Muscle of leg (tissue), 11 donors: ENCODE data around the gene TRAF1. TPM values are rescaled to one million over a fixed set of nuclear protein-coding genes. Genes with fewer than 3 reads are reported as not detected.

Experiments used
- DNase-seq: peaks from one replicate; pipeline ENCODE4 v3.0.0; 2013
- H3K27ac ChIP-seq: one replicate; pipeline ENCODE4 v1.5.1; 2013; ENCODE audit warnings: mild to moderate bottlenecking, low read length, control low read depth
- H3K27me3 ChIP-seq: one replicate; pipeline ENCODE4 v1.6.1; 2013; ENCODE audit warnings: low read length; ENCODE audit not compliant: control insufficient read depth, insufficient read depth
- H3K36me3 ChIP-seq: one replicate; pipeline ENCODE4 v1.6.1; 2013; ENCODE audit warnings: low read length; ENCODE audit not compliant: control insufficient read depth, insufficient read depth
- H3K4me1 ChIP-seq: one replicate; pipeline ENCODE4 v1.6.1; 2013; ENCODE audit warnings: low read length; ENCODE audit not compliant: control insufficient read depth, insufficient read depth
- H3K4me3 ChIP-seq: one replicate; pipeline ENCODE4 v1.5.1; 2013; ENCODE audit warnings: low read length, control low read depth
- H3K9me3 ChIP-seq: replicated peaks from 2 replicates; pipeline ENCODE4 v1.6.1; 2013; ENCODE audit warnings: low read depth, low read length; ENCODE audit not compliant: control insufficient read depth
- WGBS: methylation state at CpG from one replicate; pipeline ENCODE4 v1.1.5; 2013; ENCODE audit warnings: missing lambda C conversion rate; ENCODE audit not compliant: insufficient coverage; 5-methylcytosine and 5-hydroxymethylcytosine counted together
- polyA plus RNA-seq, 8 donors: library from polyadenylated mRNA; unstranded; fragments of 120-200 nt; gene quantifications; one replicate each; pipeline versions ENCODE4 v1.2.1 to v1.2.3, GENCODE V29; 2013; ENCODE audit warnings: inconsistent platforms in 1 of 8, low replicate concordance in 1 of 8; ENCODE audit not compliant: insufficient read length in 8 of 8, insufficient read depth in 1 of 8
- total RNA-seq: library from RNA; stranded (reverse); fragments of 120-200 nt; gene quantifications from one replicate; pipeline ENCODE4 v1.2.4, GENCODE V29; 2013

TRAF1 gene
- total and polyA plus RNA-seq, 9 donors: 3.1 to 5.2 (median 3.5) TPM

DNA sequence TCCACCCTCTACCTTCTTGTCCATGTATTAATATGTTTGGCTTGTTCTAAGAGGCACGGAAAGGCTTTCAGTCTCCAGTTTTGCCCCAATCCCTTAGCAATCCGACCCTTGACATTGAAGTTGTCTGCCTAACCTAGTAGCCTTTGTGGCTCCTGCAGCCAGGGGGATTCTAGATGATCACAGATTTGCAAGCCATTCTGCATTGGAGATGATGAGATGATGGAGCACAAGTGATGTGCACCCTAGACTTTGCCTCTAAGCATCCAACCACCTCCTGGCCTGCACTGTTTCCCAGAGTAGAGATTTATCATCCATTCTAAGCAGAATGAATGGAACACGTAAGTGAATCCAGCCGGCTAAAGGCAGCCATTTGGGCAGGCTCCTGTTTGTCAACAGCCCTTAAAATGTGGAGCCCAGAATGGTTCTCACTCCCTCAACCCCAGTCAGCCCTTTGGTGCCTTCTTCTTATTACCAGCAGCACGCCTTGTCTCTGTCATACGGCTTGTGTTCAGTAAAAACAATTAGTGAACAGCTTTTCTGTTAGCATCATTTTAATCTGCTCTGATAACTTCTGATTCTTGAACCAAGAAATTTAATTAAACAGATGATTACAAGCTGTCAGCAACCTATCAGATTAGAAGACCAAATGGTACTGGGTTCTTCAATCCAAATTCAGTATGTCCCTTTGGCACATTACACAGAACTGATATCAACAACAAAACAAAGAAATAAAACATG is 5.7 kb upstream of the TRAF1 start:
- no peaks in the 10 kb centered on the region for H3K27me3 ChIP-seq
- no peaks in the 10 kb centered on the region for H3K9me3 ChIP-seq
- no peaks in the 10 kb centered on the region for H3K36me3 ChIP-seq
- H3K4me3 ChIP-seq: no peak overlapping the region
- 77% methylated on average over 5 of the region's 6 CpGs for WGBS
- DNase-seq: no peak
- peaks cover 56% of the 10 kb centered on the region for H3K4me1 ChIP-seq
- peak overlapping the region; percentile 87 for H3K27ac ChIP-seq

DNA sequence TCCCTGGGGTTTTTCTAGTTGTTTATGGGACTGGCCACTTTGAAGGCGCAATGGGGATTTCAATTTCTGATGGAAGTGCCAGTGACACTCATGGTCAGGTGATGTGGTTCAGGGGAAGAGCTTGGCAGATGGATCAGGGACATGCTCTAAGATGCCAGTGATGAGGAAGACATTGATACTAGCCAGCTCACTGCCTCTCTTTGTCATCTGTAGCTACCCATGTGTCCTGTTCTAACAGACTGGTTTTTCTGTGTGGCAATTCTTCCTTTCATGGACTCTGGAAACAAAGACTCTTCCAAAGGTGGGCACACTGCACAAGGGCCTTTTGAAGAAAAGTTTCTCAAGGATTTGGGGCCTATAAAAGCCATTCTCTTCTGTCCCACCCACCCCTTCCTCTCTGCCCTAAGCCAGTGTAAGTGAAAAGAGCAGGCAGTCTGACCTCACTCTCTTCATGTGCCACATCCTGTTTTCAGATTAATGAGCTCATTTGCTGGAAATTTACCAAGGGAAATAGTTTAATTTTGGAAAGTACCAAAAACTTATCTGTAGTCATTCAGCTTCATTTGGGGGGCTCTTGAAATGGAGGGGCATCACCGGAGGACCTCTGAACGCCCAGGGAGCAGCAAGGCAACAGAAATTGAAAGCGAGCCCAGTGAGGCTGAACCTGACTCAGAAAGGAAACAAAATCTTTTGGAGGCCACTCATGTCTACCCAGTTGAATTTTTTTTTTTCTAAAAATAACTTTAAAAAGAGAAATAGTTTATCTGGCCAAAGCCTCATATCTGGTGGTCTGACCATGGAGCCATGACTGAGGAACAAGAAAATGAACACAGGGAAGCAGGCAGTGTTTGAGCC is 4.9 kb upstream of the TRAF1 start:
- H3K36me3 ChIP-seq: no peaks in the 10 kb centered on the region
- peaks cover 51% of the 10 kb centered on the region for H3K4me1 ChIP-seq
- no peak overlapping the region for H3K4me3 ChIP-seq
- H3K27me3 ChIP-seq: no peaks in the 10 kb centered on the region
- peak overlapping the region; percentile 87 for H3K27ac ChIP-seq
- DNase-seq: peak; percentile 72
- H3K9me3 ChIP-seq: no peaks in the 10 kb centered on the region
- 100% methylated on average over 1 of the region's 4 CpGs for WGBS

DNA sequence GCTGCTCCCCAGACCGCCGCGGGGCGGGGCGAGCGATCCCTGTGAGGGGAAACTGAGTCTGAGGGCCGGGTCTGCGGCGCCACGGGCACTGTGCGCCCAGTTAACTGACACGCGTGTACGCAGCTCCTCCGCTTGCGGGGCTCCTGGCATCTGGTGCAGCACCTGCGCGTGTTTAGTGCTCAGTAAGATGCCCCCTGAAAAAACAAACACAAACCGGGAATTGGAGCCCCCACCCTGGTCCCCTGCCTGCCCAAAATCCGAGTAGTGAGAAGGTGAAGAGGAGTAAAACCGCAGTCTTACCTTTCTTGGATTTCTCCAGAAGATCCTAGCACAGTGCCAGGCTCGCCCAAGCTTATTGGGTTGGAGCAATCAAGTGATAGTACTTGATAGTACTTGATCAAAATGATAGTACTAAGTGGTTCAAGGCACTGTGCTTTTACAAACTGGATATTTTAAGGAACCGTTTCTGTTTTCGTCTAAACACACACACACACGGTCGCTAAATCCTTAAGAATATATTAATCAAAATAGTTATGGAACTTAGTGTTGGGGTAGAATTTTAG is 2.7 kb upstream of the TRAF1 start:
- H3K4me1 ChIP-seq: peaks cover 29% of the 10 kb centered on the region
- H3K27me3 ChIP-seq: no peaks in the 10 kb centered on the region
- peak overlapping the region; percentile 4 for H3K27ac ChIP-seq
- peak overlapping the region; percentile 61 for H3K4me3 ChIP-seq
- no peak for DNase-seq
- 9% methylated on average over 15 of the region's 26 CpGs for WGBS
- no peaks in the 10 kb centered on the region for H3K36me3 ChIP-seq
- no peaks in the 10 kb centered on the region for H3K9me3 ChIP-seq

DNA sequence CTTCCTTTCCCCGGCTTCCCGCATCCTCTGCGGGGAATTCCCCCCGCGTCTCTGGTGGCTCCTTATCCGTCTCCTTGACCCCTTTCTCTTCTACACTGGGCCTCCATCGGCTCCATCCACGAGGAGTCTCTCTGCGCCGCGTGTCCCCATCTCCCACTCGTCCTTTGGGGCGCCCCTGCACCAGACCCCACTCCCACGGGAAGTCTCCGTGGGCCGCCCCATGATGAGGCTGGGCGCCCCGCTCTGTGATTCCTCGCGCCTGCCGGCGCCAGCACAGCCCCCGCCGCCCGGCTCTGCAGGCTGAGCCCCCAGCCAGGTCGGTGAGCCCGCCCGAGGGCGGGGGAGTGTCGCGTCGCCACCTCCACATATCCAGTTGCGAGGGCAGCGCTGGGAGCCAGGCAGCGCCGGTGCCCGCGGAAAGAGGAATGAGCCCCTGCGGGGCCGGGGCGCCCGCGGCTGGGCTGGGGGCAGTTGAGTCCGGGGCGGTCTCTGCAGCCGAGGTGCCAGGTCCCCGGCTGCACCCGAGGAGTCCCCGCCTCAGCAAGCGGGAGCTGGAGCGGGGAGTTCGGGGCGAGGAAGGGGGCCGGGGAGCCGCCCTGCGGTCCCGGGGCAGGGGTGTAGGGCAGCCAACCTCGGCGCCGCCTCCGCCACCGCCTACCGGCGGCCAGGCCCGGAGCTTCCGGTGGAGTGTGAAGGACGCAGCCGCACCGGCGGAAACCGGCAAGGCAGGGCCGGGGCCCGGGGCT is 2.1 kb upstream of the TRAF1 start:
- under 1% methylated on average over 73 of the region's 73 CpGs for WGBS
- Histone ChIP-seq H3K27me3 (no peaks in the 10 kb centered on the region), H3K4me3 (peak overlapping the region; percentile 61), H3K27ac (peak overlapping the region; percentile 77), H3K36me3 (no peaks in the 10 kb centered on the region), H3K9me3 (no peaks in the 10 kb centered on the region), H3K4me1 (peaks cover 24% of the 10 kb centered on the region)
- DNase-seq: peak; percentile 80

- Histone ChIP-seq H3K27me3 (no peaks in the 10 kb centered on the region), H3K36me3 (no peaks in the 10 kb centered on the region), H3K9me3 (no peaks in the 10 kb centered on the region), H3K4me3 (peak overlapping the region; percentile 61), H3K27ac (peak overlapping the region; percentile 77), H3K4me1 (peaks cover 24% of the 10 kb centered on the region)
- DNase-seq: peak; percentile 57
- 36% methylated on average over 13 of the region's 14 CpGs for WGBS
Observed at GRCh38 chr9:120928015-120928482, 1.5 kb upstream of the TRAF1 start.

GRCh38 chr9:120927269-120928014 is 846 bp upstream of the TRAF1 start:
- no peaks in the 10 kb centered on the region for H3K27me3 ChIP-seq
- WGBS: 63% methylated on average over 4 of the region's 8 CpGs
- no peaks in the 10 kb centered on the region for H3K36me3 ChIP-seq
- H3K4me1 ChIP-seq: peaks cover 24% of the 10 kb centered on the region
- no peak for DNase-seq
- H3K9me3 ChIP-seq: no peaks in the 10 kb centered on the region
- no peak overlapping the region for H3K4me3 ChIP-seq
- H3K27ac ChIP-seq: no peak overlapping the region

DNA sequence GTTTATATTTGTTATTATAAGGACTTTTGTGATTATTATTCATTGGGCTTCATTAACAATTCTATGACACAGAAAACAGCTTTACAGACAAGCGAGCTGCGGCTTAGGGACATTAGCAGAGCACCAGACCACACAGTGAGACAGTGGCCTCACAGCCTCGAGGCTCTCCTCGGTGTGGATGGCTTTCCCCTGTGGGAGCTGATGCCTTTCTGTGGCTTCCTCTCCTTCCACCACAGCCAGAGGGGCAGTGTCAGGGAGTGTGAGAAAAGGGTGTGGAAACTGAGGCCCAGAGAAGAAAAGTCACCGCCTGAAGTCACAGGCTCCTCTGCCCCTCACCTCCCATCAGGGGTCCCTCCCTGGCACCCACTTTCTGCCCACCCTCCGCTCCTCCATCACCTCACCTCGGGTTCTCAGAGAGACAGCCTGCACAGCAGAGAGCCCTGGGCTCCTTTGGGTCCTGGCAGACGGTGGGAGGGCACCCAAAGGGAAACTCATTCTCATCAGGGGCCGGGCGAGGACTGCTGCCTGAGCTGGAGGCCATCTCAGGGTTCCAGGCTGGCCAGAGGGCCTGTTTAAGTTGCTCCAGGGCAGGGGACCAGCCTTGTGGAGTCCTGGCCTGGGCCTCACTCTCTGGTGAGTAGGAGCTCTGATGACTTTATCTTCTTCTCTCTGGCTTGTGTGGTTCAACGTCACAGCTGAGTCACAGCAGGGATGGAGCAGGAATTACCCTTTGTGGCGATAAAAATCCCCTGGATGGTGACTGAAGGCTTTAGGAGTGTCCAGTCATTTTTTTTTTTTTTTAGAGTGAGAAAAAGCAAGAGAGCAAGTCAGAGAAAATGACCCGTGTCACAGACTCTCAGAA is 830 bp downstream of the TRAF1 start:
- WGBS: 74% methylated on average over 6 of the region's 13 CpGs
- no peak for DNase-seq
- H3K27ac ChIP-seq: no peak overlapping the region
- H3K36me3 ChIP-seq: no peaks in the 10 kb centered on the region
- no peak overlapping the region for H3K4me3 ChIP-seq
- H3K27me3 ChIP-seq: no peaks in the 10 kb centered on the region
- peaks cover 16% of the 10 kb centered on the region for H3K4me1 ChIP-seq
- H3K9me3 ChIP-seq: no peaks in the 10 kb centered on the region

DNA sequence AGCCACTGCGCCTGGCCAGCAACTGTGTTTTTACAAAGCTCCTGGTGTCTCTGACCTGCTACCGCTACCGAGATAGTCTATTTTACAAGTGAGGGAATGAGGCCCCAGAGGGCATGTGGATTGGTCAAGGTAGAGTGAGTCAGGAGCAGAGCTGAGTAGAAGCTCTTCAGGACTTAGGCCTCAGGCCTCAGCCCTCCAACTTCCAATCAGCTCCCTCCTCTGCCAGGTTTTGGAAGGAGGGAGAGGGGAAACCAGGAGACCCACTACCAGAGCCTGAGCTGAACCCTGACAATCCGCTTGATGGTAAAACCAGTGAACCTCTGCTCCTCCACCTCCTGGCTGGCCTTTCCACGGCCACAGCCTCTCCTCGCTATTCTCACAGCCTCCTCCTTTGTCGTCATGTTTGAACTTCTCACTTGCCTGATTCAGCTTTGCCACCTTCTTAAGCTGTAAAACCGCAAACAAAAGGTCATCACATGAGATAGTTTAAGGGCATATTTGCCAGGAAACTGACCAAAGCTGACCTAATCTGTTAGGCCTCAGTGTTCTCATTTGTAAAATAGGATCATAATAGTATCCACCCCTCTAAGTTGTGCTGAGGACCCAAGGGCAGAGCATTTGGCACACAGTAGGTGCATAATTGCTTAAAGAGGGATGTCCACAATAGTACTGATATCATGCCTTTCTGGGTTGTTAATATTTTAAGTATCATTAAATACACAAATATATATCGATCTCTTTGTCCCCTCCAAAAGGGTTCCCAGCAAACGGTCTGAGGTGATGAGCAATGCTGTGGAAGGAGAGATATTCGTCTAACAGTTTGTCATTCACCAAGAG is 1.7 kb downstream of the TRAF1 start:
- 74% methylated on average over 6 of the region's 11 CpGs for WGBS
- Histone ChIP-seq H3K27me3 (no peaks in the 10 kb centered on the region), H3K4me1 (peaks cover 22% of the 10 kb centered on the region), H3K9me3 (no peaks in the 10 kb centered on the region), H3K4me3 (no peak overlapping the region), H3K27ac (no peak overlapping the region), H3K36me3 (no peaks in the 10 kb centered on the region)
- no peak for DNase-seq
